ENCODE measurements around the gene ROS1.
"Not testable (repeated sequence)": the region's sequence is repeated elsewhere in the genome, so short reads cannot be mapped to it uniquely, and the experiment has no call there.

Gene ROS1

DNA sequence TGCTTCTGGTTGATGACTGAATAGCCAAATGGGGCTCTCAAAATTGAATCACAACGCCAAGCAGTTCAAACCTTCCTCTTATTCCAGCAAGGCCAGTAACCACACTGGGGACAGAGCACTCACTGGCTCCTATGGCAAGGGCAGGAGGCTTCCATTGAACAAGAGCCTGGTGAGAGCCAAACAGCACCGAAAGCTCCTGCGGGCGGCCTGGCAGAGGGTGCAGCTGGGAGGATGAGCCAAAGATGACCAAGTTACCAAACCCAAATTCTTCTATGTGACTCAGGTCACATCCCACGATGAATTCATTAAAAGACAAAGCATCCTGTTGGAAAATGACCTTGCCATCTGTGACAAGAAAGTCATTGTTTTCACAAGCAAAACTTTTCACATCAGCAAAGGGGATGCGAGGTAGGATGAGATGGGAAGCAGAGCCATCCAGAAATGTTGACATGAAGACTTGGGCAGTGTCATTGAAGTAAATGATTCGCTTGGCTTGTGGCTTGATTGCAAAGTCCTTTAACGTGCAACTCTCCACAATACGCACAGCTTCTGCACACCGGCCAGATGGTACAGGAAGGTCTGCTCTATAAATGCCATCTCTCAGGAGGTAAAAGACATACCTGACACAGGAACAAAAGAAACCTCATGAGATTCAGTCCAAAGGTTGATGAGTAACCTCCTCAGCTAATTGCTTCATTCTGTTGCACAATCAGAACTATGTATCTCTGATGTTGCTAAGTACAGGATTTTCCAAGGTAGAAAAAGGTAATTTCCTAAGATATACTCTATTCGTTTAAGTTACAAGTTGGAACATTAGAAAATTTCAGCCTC is 36.3 kb downstream of the ROS1 start:
- DNase-seq (ENCODE audit: low read depth, low spot score), result peak; percentile 74
- peak overlapping the region; percentile 86 for H3K27ac ChIP-seq

DNA sequence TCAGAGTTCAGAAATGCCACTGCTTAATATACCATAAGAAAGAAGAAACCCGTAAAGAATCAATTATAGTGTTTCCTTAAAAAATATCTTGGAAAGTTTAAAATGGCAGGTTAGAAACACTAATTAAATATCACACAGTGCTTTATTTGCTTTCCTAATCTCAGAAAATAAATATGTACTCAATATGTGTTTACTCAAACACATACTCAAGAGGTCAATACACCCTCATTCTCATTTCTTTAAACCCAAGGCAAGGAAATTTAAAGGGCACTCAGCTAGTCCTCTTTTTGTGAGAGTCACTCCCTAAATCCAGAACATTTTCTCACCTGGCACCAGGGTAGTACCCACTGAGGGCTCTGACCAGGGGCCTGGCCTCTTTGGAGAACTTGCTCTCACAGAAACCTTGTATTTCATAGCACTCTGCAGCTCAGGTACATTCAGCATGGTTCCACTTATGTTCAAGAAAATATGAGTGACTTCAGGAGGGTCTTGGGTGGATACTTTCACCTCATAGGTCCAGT is 38.2 kb downstream of the ROS1 start:
- no peak overlapping the region for H3K27ac ChIP-seq

DNA sequence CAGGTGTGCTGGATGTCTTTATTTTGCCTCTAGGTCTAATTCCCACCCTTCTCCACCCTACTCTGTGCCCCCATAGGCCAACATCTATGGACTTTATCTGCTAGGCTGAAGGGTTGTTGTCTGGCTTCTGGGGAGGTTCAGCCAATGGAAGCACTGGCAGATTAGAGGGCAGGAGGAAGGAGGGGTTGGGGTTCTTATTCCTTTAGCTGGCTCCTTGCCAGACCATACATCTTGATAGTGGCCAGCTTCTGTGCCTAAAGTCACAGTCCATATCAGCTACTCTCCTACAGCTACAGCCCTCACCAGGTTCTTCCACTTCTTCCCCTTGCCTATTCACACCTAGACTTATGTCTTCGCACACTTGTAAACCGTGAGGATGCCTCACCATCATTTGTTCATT is 41.1 kb downstream of the ROS1 start:
- no peak overlapping the region for H3K27ac ChIP-seq
- no peak for DNase-seq (ENCODE audit: low read depth, low spot score)

More for the DNA sequence above, 38.2 kb downstream of the ROS1 start:
- DNase-seq (ENCODE audit: low read depth, low spot score), result no peak

DNA sequence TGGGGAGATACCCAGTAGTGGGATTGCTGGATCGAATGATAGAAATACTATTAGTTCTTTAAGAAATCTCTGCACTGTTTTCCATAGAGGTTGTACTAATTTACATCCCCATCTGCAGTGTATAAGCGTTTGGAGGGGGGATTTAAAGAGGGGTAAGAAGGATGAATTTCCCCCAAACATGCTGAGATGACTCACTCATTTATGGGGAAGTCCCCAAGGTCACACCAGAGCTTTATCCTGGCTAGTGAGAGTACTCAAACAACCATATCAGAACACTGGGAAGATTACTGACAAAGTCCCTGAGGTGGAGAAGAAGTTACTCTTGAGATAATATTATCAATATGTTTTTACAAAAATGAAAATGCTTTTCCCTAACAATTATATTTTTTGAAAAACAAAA is 44.0 kb downstream of the ROS1 start:
- H3K27ac ChIP-seq, result no peak overlapping the region
- DNase-seq (ENCODE audit: low read depth, low spot score), result no peak

DNA sequence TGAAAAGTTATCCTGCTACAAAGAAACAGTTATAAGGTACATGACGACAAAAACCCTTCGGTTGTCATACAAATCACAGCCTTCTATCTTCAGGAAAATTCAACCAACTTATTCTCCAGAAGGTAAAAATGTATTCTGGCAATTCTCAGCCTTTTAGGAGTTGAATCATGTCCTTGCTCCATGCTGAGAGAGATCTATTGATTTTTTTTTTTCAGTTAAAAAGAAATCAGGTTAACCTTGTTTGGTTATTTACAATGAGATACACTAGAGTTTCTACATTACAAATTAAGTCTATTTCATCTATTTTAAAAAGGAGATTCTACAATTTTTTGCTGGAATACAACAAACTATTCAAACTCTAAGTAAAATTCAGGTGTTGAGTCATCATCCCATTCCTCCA is 45.4 kb downstream of the ROS1 start:
- no peak for DNase-seq (ENCODE audit: low read depth, low spot score)
- H3K27ac ChIP-seq, result no peak overlapping the region

DNA sequence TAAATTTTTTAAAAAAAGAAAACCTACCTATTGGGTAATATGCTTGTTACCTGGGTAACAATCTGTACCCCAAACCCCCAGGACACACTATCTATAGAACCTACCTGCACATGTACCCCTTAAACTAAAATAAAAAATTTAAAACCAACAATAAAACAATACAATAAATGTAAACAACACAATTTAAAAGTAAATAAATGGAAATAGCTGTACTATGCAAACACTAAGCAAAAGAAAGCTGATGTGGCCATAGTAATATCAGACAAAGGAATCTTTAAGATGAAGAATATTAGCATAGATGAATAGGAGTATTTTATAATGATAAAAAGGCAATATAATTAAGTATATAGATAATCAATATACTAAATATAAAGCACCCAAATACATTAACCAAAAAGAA is 50.3 kb downstream of the ROS1 start:
- no peak for DNase-seq (ENCODE audit: low read depth, low spot score)
- H3K27ac ChIP-seq, result no peak overlapping the region

DNA sequence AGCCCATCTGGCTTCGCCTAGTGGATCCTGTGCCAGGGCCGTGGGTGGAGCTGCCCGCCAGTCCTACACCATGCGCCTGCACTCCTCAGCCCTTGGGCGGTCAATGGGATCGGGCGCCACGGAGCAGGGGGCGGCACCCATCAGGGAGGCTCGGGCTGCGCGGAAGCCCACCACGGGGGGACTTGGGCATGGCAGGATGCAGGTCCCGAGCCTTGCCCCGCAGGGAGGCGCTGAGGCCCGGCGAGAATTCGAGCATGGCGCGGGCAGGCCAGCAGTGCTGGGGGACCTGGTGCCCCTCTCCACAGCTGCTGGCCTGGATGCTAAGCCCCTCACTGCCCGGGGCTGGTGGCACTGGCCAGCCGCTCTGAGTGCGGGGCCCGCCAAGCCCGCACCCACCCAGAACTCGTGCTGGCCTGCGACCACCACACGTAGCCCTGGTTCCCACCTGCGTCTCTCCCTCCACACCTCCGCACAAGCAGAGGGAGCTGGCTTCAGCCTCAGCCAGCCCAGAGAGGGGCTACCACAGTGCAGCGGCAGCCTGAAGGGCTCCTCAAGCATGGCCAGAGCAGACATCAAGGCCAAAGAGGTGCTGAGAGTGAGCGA is 52.4 kb downstream of the ROS1 start:
- H3K27ac ChIP-seq, result no peak overlapping the region
- no peak for DNase-seq (ENCODE audit: low read depth, low spot score)

DNA sequence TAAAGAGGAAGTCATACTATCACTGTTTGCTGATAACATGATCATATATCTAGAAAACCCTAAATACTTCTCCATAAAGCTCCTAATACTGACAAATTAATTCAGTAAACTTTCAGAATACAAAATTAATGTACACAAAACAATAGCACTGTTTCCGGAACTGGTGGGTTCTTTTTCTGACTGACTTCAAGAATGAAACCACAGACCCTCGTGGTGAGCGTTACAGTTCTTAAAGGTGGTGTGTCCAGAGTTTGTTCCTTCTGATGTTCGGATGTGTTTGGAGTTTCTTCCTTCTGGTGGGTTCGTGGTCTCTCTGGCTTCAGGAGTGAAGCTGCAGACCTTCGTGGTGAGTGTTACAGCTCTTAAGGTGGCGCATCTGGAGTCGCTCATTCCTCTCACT is 53.5 kb downstream of the ROS1 start:
- not testable (repeated sequence) for H3K27ac ChIP-seq; DNase-seq (ENCODE audit: low read depth, low spot score)

DNA sequence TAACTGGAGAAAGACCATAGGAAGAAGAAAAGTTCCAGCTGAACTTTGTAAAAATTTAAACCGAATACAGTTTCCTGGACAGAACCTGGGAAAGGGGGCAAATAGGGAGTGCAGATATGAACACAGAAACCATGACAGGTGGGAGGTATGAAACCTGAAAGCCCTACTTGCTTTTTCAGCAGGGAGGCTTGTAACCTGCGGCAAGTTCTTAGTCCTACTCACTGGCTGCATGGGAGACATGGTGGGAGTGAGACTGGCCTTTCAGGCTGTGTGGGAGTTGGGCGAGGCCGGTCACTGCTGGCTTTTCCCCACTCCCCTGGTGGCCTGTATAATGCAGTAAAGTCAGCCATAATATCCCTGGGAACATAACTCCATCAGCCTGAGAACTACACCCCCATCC is 54.2 kb downstream of the ROS1 start:
- no peak for DNase-seq (ENCODE audit: low read depth, low spot score)
- H3K27ac ChIP-seq, result no peak overlapping the region

DNA sequence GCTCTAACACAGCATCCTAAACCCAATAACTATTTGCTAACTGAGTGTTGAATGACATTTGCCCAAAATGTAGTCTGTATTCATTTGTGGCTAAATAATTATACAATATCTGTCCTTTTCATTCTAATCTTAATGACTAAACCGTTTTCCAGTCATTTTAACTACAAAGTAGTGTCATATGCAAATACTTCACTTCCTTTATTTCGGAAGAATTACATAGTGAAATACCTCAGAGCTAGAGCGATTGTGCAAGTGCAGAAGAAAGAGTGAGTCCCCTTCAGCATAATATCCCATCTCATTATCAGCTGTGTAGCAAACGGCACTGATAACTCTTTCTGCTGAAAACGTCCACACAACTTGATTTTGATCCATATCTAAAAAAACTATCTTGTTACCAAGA is 66.2 kb downstream of the ROS1 start:
- DNase-seq (ENCODE audit: low read depth, low spot score), result no peak

DNA sequence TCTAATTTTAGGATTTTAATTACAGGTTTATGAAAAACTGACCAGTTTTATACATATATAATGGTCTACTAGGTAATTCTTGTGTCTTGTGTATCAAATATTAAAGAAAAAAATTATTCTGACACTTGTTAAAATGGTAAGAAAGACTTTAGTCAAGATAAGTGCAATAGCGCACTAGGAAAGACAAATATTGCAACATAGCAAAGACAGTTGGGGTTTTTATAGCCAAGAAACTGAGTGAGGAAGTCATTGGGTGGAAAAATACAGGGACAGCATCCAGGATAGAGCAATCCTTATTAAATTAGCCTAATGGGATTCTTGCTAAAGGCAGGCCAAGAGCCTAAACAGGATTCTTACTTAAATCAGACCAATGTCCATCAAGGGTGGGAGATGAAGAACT is 71.1 kb downstream of the ROS1 start:
- no peak overlapping the region for H3K27ac ChIP-seq
- DNase-seq (ENCODE audit: low read depth, low spot score), result no peak

More for the DNA sequence above, 66.2 kb downstream of the ROS1 start:
- no peak overlapping the region for H3K27ac ChIP-seq

DNA sequence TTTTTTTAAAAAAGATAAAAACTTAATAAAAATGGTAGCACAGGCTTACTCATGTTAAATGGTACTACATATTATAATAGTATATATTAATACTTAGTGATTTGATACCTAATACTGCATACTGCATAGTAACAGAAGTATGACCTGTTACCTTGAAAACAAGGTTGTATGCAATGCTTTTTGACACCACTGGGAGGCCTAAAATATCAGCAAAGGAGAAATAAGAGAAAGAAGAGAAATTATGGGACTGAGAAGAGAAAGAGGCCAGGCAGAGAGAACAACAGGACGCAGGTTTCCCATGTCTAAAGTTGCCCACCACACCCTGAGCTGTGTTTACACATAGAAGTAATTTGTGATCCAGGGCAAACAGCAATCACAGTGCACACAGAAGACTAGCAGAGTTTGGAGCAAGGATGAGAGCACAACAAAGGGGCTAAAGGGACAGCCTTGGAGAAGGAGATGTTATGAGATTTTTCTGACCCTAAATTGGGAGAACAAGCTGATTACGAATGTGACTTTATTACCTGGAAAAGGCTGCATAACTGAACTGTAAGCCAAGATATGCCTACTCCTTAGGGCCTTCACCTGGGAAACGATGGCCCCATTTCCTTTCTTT is 73.2 kb downstream of the ROS1 start:
- H3K27ac ChIP-seq, result no peak overlapping the region
- no peak for DNase-seq (ENCODE audit: low read depth, low spot score)

DNA sequence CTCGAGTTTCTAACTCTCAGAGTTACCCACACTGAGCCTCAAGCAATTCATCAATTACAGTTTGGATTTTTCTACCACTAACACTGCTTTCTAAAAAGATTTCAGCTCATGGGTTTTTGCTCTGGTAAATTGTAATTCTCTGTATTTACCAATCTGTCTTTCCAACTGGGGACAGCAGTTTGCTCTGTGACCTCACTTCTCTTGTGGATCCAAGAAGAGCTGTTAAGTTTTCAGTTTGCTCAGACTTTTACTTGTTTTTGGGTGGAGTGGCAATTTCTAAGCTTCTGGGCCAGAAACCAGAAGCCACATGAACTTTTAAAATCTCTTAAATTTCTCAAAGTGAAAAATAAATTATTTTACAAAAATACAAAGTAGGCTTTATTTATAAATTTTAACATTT is 74.2 kb downstream of the ROS1 start:
- DNase-seq (ENCODE audit: low read depth, low spot score), result no peak
- H3K27ac ChIP-seq, result no peak overlapping the region

DNA sequence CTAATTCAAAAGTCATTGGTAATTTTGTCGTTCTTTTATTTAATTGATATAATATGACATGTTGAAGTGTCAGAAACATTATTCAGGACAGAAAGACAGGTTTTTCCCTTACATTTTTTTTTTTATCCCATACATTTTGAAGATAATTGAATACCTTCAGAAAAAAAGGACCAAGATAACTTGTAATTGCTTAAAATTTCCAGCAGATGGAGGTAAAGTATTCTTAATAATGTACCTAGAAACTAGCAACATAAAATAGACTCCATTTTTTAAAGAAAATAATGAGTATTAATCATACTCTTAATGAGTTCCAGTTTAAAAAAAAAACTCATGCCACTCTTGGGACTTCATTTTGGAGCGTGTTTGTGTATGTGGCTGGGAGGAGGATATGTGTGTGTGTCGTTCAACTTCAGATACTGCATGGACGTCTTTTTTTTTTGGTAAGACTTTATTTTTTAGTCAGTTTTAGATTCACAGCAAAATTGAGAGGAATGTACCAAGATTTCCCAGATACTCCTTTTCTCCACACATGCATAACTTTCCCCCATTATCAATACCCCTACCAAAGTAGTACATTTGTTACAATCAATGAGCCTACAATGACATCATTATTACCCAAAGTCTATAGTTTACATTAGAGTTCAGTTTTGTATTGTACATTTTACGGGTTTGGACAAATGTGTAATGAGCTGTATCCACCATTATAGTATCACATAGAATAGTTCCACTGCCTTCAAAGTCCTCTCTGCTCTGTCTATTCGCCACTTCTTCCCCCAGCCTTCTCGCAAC is 79.4 kb downstream of the ROS1 start:
- no peak for DNase-seq (ENCODE audit: low read depth, low spot score)
- no peak overlapping the region for H3K27ac ChIP-seq

DNA sequence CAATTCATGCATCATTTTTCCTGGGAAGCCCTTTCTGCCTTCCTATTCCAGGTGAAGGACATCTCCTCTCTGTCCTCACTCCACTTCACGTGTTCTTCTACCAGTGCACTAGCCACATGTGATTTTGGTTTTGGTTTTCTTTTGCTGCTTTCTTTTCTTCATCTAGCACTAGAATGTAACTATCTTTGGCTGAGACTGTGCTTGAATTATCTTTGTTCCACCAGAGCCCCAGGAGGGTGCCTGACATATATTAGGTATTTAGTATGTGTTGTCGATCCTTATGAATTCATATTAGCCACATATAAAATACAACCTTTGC is 80.5 kb downstream of the ROS1 start:
- no peak overlapping the region for H3K27ac ChIP-seq
- no peak for DNase-seq (ENCODE audit: low read depth, low spot score)

DNA sequence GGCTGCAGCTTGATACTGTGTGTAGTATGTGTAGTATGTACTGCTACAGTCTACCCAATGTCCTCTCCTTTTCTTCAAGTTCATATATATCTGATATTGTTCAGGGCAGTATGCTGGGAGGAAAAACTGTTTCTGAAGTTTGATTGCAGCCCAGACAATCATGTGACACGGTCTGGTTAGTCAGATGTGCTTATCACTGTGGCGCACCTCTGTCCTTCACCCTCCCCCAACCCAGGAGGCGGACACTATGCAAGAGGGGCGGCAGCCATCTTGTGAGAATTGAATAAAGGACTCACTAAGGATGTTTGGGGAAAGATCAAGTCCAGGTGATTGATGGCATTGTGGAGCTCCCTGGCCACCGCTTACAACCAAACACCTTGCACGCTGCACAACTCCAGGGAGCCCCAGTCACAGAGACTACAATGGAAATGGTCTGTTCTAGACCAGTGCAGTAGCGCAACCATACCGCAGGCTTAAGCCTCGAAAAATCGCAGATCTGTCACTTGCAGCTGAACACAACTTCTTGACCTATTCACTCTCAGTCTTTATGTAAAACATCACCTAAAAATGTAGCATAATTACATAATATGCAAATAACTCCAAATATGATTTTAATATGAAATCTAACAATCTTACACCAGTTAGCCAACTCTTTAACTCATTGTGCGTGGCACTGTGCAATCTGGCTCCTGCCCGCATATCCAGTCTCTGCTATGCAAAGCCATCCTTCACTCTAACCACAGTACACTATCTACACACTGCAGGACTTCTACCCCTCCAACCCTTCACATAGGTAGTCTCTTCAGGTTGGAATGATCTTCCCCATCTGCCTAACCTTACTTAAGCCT is 81.1 kb downstream of the ROS1 start:
- no peak overlapping the region for H3K27ac ChIP-seq
- no peak for DNase-seq (ENCODE audit: low read depth, low spot score)

DNA sequence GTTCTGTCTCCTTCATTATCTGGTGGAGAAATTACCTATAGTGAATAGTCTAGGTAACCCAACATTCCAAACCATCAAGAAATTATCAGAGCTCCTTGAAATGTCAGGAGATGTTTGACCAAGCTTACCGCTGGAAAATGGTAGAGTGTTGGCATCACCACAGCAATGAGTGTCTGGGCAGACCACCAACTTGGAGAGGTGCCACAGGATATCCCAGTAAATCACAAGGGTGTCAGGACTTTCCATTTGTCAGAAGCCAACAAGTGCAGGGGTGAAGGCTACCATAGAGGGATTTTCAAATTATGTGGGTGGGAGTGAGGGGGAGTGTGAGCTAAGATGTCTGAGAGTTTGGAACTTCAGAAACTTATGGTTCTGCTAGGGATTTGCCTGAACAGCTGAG is 87.2 kb downstream of the ROS1 start:
- no peak for DNase-seq (ENCODE audit: low read depth, low spot score)

DNA sequence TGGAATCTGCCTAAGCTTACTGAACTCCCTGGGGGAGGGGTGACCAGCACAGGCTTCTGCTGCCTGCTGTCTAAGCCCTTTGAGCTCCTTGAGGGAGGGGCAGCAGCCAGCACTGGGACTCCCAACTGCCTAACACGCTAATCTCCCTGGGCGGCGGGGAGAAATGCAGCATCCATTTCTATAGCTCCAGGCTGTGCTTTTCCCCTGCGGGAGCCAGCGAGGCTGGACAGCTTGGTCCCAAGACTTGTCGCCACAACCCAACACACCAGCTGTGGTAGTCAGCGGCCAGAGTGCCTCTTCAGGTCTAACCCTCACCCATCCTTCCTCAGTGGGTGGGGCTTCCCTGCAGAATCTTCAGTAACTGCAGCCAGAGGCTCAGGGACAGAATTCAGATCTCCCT is 95.8 kb downstream of the ROS1 start:
- DNase-seq (ENCODE audit: low read depth, low spot score), result no peak
- no peak overlapping the region for H3K27ac ChIP-seq

More for the DNA sequence above, 87.2 kb downstream of the ROS1 start:
- no peak overlapping the region for H3K27ac ChIP-seq

DNA sequence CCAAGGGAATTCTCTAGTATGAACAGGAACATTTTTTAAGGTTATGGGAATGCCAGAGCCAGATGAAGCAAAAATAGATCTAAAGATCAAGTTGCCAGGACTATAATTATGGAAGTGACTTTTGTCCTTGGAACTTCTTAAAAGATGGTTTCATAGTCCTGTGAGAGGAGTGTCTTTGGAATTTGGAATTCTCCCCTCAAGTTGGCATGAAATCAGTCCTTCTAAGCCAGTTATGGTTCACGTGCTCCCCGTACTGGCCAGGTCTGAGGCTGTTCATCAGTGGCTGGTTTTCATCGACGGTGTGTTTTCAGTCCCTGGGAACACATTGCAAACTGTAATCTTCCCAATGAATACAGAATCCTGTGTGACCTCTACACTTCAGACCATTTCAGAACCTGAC is 97.2 kb downstream of the ROS1 start:
- no peak overlapping the region for H3K27ac ChIP-seq
- no peak for DNase-seq (ENCODE audit: low read depth, low spot score)

DNA sequence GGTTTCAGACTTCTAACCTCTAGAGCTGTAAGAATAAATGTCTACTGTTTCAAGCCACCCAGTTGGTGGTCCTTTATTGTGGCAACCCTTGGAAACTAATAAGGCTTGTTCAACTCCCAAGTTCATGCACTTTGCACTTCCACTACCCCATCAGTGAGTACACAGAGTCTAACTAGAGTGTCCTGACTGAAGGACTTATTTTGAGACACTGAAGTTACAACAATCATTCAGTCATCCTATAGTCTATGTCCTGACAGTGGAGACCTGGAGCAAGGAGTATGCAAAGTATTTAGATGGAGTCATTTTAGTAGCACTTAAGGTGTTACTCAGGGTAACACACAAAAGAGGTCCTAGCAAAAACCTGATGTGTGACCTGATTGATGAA is 97.7 kb downstream of the ROS1 start:
- DNase-seq (ENCODE audit: low read depth, low spot score), result no peak
- no peak overlapping the region for H3K27ac ChIP-seq

All from epithelial cell of prostate (primary cell).